ENCODE measurements around the gene NLGN4X. TPM values are rescaled to one million over a fixed set of nuclear protein-coding genes. Genes with fewer than 3 reads are reported as not detected.

NLGN4X gene
- total RNA-seq: 1 to 10 TPM in 1 of 6 donors, under 1 TPM in 5; 0.12 to 1.4 (median 0.49) TPM
- under 1 TPM; 0.11 to 0.49 TPM for polyA plus RNA-seq

DNA sequence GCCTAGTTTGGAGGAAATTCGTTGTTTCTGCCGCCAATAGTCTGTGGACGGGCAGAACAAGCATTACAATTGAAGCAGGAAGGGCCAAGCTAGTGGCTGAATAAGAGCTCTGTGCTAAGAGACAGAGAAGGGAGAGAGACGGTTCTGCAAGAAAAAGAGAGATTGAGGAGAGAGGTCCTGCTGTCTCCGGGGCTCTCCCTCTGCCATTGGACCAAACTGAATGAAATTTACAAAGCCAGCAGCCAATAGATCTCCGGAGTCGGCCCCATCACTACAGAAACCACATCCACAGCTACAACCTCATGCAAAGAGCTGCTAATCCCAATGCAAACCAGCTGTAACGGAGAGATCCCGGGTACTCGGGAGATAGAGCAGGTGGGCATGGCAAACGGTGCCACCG, at the start of gene NLGN4X:
NLGN4X (minus strand) TSS at position 148 of the 400 bp plus-strand sequence. CDS start 77,401 bp downstream, outside the sequence.
- Histone ChIP-seq H3K36me3 (no peaks in the 10 kb centered on the region), H3K4me3 (no peak within 1 kb of the TSS), H3K9me3 (no peaks in the 10 kb centered on the region), H3K27ac (no peak within 1 kb of the TSS), H3K4me1 (no peaks in the 10 kb centered on the region), H3K27me3 (peaks cover 0 to 33% (median 0%) of the 10 kb centered on the region in 4 donors)
- TF ChIP-seq, protein P1, sequence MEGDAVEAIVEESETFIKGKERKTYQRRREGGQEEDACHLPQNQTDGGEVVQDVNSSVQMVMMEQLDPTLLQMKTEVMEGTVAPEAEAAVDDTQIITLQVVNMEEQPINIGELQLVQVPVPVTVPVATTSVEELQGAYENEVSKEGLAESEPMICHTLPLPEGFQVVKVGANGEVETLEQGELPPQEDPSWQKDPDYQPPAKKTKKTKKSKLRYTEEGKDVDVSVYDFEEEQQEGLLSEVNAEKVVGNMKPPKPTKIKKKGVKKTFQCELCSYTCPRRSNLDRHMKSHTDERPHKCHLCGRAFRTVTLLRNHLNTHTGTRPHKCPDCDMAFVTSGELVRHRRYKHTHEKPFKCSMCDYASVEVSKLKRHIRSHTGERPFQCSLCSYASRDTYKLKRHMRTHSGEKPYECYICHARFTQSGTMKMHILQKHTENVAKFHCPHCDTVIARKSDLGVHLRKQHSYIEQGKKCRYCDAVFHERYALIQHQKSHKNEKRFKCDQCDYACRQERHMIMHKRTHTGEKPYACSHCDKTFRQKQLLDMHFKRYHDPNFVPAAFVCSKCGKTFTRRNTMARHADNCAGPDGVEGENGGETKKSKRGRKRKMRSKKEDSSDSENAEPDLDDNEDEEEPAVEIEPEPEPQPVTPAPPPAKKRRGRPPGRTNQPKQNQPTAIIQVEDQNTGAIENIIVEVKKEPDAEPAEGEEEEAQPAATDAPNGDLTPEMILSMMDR (IDR thresholded peaks at IDR 0.05): no peak
- no peak for ATAC-seq
- no peak for DNase-seq
- 2% methylated on average over 12 of the region's 12 CpGs for WGBS, 2 donors
- no peak for FAIRE-seq
- intact Hi-C loops (cut with DNase I): no loop called here

DNA sequence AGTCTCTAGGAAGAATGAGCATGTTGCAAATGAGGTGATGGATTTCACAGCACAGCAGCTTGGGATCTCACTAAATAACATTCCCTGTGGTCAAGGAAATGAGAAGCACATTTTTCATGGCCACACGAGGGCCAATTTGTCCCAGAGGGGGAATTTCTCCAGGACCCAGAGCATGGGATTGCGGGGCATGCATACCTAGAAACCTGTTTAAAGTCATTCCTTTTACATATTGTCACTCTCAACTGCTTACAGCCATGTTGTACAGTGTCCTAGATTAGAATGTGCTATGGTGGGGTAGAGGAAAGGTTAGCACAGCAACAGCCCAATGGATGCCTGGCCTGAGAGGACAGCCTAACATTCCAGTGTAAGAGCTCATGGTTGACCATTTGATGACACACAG, 37.4 kb upstream of the NLGN4X start:
- no peak for FAIRE-seq
- intact Hi-C loops (cut with DNase I): no loop called here
- TF ChIP-seq, protein P1 (IDR thresholded peaks at IDR 0.05): no peak
- WGBS, 2 donors: 63 to 67% methylated on average over 2 of the region's 2 CpGs
- Histone ChIP-seq H3K27ac (no peak overlapping the region), H3K4me3 (no peak overlapping the region), H3K36me3 (no peaks in the 10 kb centered on the region), H3K4me1 (no peaks in the 10 kb centered on the region), H3K9me3 (no peaks in the 10 kb centered on the region), H3K27me3 (peaks cover 0 to 4% (median 0%) of the 10 kb centered on the region in 4 donors)
- DNase-seq: no peak
- ATAC-seq: no peak

DNA sequence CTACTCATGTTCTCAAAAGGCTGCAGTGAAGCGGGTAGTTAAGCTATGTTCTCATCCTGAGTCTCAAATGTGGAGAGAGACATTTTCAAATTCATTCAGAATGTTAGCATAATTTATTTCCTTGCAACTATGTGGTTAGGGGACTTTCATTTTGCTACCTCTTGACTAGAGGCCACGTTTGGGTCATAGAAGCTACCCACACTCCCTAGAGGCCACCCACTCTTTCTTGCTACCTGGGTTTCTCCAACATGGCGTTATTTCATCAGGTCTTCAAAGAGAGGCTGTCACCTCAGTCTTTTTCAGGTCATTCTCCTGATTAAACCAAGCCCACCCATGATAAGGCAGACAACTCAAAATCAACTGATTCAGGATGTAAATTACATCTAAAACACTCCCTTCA, 34.3 kb upstream of the NLGN4X start:
- ATAC-seq (no peak), DNase-seq (no peak), FAIRE-seq (no peak)
- H3K36me3 ChIP-seq: no peaks in the 10 kb centered on the region
- H3K4me1 ChIP-seq: no peaks in the 10 kb centered on the region
- 55 to 57% methylated on average over 3 of the region's 3 CpGs for WGBS, 2 donors
- no peaks in the 10 kb centered on the region for H3K9me3 ChIP-seq
- TF ChIP-seq, protein P1 (IDR thresholded peaks at IDR 0.05): no peak
- no peak overlapping the region for H3K4me3 ChIP-seq
- no peak overlapping the region for H3K27ac ChIP-seq
- H3K27me3 ChIP-seq: peaks cover 0 to 4% (median 0%) of the 10 kb centered on the region in 4 donors
- intact Hi-C loops (cut with DNase I): no loop called here

DNA sequence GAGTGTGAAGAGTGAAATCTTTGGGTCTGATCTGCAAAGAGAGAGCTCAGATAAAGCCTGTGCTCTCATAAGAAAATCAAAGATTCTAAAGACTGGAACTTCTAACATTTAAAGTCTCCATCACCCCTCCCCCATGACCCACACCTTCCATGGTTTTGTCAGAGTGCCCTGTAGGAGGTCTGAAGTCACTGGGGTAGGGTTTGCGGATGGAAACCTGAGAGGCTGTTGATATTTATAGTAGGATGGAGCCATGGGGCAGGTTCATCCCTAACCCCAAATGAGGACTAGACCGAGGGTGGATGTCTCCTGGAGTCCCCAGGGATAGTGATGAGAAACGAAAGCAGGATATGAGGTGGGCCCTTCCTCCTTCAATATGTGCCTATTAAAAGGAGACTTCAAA, 28.4 kb upstream of the NLGN4X start:
- DNase-seq (no peak), FAIRE-seq (no peak), ATAC-seq (no peak)
- Histone ChIP-seq H3K4me3 (no peak overlapping the region), H3K36me3 (no peaks in the 10 kb centered on the region), H3K9me3 (no peaks in the 10 kb centered on the region), H3K4me1 (no peaks in the 10 kb centered on the region), H3K27me3 (no peaks in the 10 kb centered on the region), H3K27ac (no peak overlapping the region)
- intact Hi-C loops (cut with DNase I): no loop called here
- 33 to 38% methylated on average over 3 of the region's 3 CpGs for WGBS, 2 donors
- TF ChIP-seq, protein P1 (IDR thresholded peaks at IDR 0.05): no peak

DNA sequence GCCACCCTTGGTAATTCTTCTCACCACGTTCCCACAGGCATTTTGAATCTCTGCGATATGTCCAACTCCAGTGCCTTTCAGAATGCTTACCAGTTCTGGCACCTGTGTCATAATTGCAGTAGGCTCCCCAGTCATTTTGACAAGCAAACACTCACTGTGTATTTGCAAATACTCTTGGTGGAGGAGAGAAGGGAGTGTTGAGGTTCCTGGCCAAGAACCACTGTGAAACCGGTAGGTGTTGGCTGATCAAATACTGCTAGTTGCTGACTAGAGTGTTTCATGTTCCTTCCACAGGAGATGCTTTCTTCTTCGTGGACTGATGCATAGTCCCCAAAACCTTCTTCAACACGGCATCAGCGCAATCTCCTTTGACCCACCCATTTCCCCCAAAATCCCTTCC, 16.0 kb upstream of the NLGN4X start:
- Histone ChIP-seq H3K27ac (no peak overlapping the region), H3K4me1 (no peaks in the 10 kb centered on the region), H3K36me3 (no peaks in the 10 kb centered on the region), H3K4me3 (no peak overlapping the region), H3K9me3 (no peaks in the 10 kb centered on the region), H3K27me3 (no peaks in the 10 kb centered on the region)
- FAIRE-seq: no peak
- intact Hi-C loops (cut with DNase I): no loop called here
- no peak for ATAC-seq
- TF ChIP-seq, protein P1 (IDR thresholded peaks at IDR 0.05): no peak
- WGBS, 2 donors: 66 to 80% methylated on average over 6 of the region's 6 CpGs
- no peak for DNase-seq

Data from pancreas (tissue), 10 donors.